HepG2 (cell line): ENCODE results near the gene C11orf21. TPM values are rescaled to one million over a fixed set of nuclear protein-coding genes. Genes with fewer than 3 reads are reported as not detected.
A peak's percentile ranks its signal among the peaks of the same experiment; 100 is the strongest.

Source experiments
- HDAC6 ChIP-seq: fragments of 200-600 bp; sonication (generic); IDR thresholded peaks from 2 replicates; pipeline ENCODE4 v1.7.0; 2017; ENCODE audit warnings: mild to moderate bottlenecking, antibody characterized with exemption, low read length, low read depth
- IKZF4 ChIP-seq: sonication (generic); formaldehyde crosslinking; IDR thresholded peaks from 2 replicates; pipeline ENCODE4 v1.5.1; 2020; ENCODE audit warnings: borderline replicate concordance, mild to moderate bottlenecking, low read depth, missing genetic modification reagents; ENCODE audit errors: not compliant biosample characterization
- NFKBIZ ChIP-seq: IDR thresholded peaks from 2 replicates; pipeline ENCODE4 v1.6.1; 2018; ENCODE audit warnings: missing genetic modification reagents, missing compliant biosample characterization
- NPAS2 ChIP-seq: sonication (generic); formaldehyde crosslinking; IDR thresholded peaks from 2 replicates; pipeline ENCODE4 v1.8.0; 2022; ENCODE audit warnings: mild to moderate bottlenecking, missing genetic modification reagents, borderline replicate concordance
- SRSF4 ChIP-seq: fragments of 200-400 bp; formaldehyde crosslinking; IDR thresholded peaks from one replicate; pipeline ENCODE4 v1.6.1; 2018; ENCODE audit warnings: mild to moderate bottlenecking, low read depth, low read length, moderate library complexity; ENCODE audit not compliant: poor library complexity, severe bottlenecking
- TFDP2 ChIP-seq: sonication (generic); formaldehyde crosslinking; IDR thresholded peaks from 2 replicates; pipeline ENCODE4 v1.4.0; 2020; ENCODE audit warnings: missing genetic modification reagents
- TOPORS ChIP-seq: sonication (generic); formaldehyde crosslinking; IDR thresholded peaks from 2 replicates; pipeline ENCODE4 v1.8.0; 2023; ENCODE audit warnings: mild to moderate bottlenecking, missing genetic modification reagents
- ZNF484 ChIP-seq: sonication (generic); formaldehyde crosslinking; IDR thresholded peaks from 2 replicates; pipeline ENCODE4 v1.5.1; 2020; ENCODE audit warnings: mild to moderate bottlenecking, low read depth, missing genetic modification reagents, borderline replicate concordance
- ZNF710 ChIP-seq: sonication (generic); formaldehyde crosslinking; IDR thresholded peaks from 2 replicates; pipeline ENCODE4 v1.5.0; 2020; ENCODE audit warnings: mild to moderate bottlenecking, missing genetic modification reagents, borderline replicate concordance
- ZNF766 ChIP-seq: sonication (generic); formaldehyde crosslinking; IDR thresholded peaks from 2 replicates; pipeline ENCODE4 v1.5.0; 2020; ENCODE audit warnings: missing genetic modification reagents, borderline replicate concordance
- polyA plus RNA-seq, 8 experiments: library from polyadenylated mRNA; depleted of rRNA in 3 of 8; stranded (reverse) in 7 of 8; unstranded in 1 of 8; fragments of >200 nt; fragmentation: Illumina TruSeq in 4 of 8; extraction: Trizol in 4 of 8; gene quantifications; 2 replicates each; pipeline versions ENCODE4 v1.2.1 to v1.2.3, GENCODE V29; 2011 to 2016; ENCODE audit warnings: low read depth in 4 of 8, missing spikeins in 1 of 8, mixed read lengths in 1 of 8; ENCODE audit not compliant: insufficient read depth in 1 of 8
- total RNA-seq, 5 experiments: library from RNA; depleted of rRNA; stranded (reverse); fragments of >200 nt; fragmentation: Illumina TruSeq; extraction: Trizol; gene quantifications; 2 replicates each; pipeline ENCODE4 v1.2.3, GENCODE V29; 2016; ENCODE audit warnings: low read depth in 1 of 5
- TF ChIP-seq, protein P1 (sequence below): sonication (generic); formaldehyde crosslinking; IDR thresholded peaks from 2 replicates; pipeline ENCODE4 v1.4.0; 2020; ENCODE audit warnings: missing genetic modification reagents
- TF ChIP-seq, protein P2 (sequence below): sonication (generic); formaldehyde crosslinking; IDR thresholded peaks from 2 replicates; pipeline ENCODE4 v1.4.0; 2020; ENCODE audit warnings: missing genetic modification reagents, borderline replicate concordance
- TF ChIP-seq, protein P3 (sequence below): sonication (generic); formaldehyde crosslinking; IDR thresholded peaks from 2 replicates; pipeline ENCODE4 v1.4.0; 2020; ENCODE audit warnings: mild to moderate bottlenecking, missing genetic modification reagents

C11orf21 gene
- total and polyA plus RNA-seq, 2 of the 13 experiments (the other 11 are each of a cell fraction or from before 2014, with no cell fraction given), result 0.08 TPM; not detected in 1

- TF ChIP-seq ZNF710 (CRISPR knock-in tag) (0 out of 2 replicates have a peak, but pooled peaks have one; percentile 3), NPAS2 (CRISPR knock-in tag) (no peak), TOPORS (CRISPR knock-in tag) (no peak), HDAC6 (no peak), ZNF766 (CRISPR knock-in tag) (no peak; the same call in 1 of the 2 replicates), IKZF4 (CRISPR knock-in tag) (peak; percentile 23), TFDP2 (CRISPR knock-in tag) (peak; percentile 61; the same call in 1 of the 2 replicates), ZNF484 (no peak), SRSF4 (no peak), NFKBIZ (no peak)
- TF ChIP-seq, protein P1, sequence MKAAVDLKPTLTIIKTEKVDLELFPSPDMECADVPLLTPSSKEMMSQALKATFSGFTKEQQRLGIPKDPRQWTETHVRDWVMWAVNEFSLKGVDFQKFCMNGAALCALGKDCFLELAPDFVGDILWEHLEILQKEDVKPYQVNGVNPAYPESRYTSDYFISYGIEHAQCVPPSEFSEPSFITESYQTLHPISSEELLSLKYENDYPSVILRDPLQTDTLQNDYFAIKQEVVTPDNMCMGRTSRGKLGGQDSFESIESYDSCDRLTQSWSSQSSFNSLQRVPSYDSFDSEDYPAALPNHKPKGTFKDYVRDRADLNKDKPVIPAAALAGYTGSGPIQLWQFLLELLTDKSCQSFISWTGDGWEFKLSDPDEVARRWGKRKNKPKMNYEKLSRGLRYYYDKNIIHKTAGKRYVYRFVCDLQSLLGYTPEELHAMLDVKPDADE (CRISPR knock-in tag), result no peak
- TF ChIP-seq, protein P2, sequence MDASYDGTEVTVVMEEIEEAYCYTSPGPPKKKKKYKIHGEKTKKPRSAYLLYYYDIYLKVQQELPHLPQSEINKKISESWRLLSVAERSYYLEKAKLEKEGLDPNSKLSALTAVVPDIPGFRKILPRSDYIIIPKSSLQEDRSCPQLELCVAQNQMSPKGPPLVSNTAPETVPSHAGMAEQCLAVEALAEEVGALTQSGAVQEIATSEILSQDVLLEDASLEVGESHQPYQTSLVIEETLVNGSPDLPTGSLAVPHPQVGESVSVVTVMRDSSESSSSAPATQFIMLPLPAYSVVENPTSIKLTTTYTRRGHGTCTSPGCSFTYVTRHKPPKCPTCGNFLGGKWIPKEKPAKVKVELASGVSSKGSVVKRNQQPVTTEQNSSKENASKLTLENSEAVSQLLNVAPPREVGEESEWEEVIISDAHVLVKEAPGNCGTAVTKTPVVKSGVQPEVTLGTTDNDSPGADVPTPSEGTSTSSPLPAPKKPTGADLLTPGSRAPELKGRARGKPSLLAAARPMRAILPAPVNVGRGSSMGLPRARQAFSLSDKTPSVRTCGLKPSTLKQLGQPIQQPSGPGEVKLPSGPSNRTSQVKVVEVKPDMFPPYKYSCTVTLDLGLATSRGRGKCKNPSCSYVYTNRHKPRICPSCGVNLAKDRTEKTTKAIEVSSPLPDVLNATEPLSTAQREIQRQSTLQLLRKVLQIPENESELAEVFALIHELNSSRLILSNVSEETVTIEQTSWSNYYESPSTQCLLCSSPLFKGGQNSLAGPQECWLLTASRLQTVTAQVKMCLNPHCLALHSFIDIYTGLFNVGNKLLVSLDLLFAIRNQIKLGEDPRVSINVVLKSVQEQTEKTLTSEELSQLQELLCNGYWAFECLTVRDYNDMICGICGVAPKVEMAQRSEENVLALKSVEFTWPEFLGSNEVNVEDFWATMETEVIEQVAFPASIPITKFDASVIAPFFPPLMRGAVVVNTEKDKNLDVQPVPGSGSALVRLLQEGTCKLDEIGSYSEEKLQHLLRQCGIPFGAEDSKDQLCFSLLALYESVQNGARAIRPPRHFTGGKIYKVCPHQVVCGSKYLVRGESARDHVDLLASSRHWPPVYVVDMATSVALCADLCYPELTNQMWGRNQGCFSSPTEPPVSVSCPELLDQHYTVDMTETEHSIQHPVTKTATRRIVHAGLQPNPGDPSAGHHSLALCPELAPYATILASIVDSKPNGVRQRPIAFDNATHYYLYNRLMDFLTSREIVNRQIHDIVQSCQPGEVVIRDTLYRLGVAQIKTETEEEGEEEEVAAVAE (CRISPR knock-in tag), result no peak
- TF ChIP-seq, protein P3, sequence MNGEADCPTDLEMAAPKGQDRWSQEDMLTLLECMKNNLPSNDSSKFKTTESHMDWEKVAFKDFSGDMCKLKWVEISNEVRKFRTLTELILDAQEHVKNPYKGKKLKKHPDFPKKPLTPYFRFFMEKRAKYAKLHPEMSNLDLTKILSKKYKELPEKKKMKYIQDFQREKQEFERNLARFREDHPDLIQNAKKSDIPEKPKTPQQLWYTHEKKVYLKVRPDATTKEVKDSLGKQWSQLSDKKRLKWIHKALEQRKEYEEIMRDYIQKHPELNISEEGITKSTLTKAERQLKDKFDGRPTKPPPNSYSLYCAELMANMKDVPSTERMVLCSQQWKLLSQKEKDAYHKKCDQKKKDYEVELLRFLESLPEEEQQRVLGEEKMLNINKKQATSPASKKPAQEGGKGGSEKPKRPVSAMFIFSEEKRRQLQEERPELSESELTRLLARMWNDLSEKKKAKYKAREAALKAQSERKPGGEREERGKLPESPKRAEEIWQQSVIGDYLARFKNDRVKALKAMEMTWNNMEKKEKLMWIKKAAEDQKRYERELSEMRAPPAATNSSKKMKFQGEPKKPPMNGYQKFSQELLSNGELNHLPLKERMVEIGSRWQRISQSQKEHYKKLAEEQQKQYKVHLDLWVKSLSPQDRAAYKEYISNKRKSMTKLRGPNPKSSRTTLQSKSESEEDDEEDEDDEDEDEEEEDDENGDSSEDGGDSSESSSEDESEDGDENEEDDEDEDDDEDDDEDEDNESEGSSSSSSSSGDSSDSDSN (CRISPR knock-in tag), result peak; percentile 71; the same call in 1 of the 2 replicates
Observed at GRCh38 chr11:2268729-2269600, 32.8 kb downstream of the C11orf21 start (continued).
